Karpas-422 (cell line): Measurements from ENCODE around the gene TRIL. TPM values are rescaled to one million over a fixed set of nuclear protein-coding genes. Genes with fewer than 3 reads are reported as not detected.
A peak's percentile ranks its signal among the peaks of the same experiment; 100 is the strongest.

ENCODE experiments used
- DNase-seq: peaks from one replicate; pipeline ENCODE4 v3.0.0-alpha.2; 2015
- H2AFZ ChIP-seq: fragments of 200-600 bp; sonication (generic); 2 replicates; pipeline ENCODE4 v1.6.1; 2014; ENCODE audit warnings: antibody characterized with exemption, low read length, mixed read lengths
- H3K27ac ChIP-seq: fragments of 200-600 bp; sonication (generic); 2 replicates; pipeline ENCODE4 v1.5.1; 2014; ENCODE audit warnings: mild to moderate bottlenecking, low read length, moderate library complexity
- H3K27me3 ChIP-seq: fragments of 200-600 bp; sonication (generic); 2 replicates; pipeline ENCODE4 v1.6.1; 2014; ENCODE audit warnings: low read length, mixed read lengths
- H3K36me3 ChIP-seq: fragments of 200-600 bp; sonication (generic); 2 replicates; pipeline ENCODE4 v1.6.1; 2014; ENCODE audit warnings: low read length, mixed read lengths; ENCODE audit not compliant: insufficient read depth
- H3K4me1 ChIP-seq: fragments of 200-600 bp; sonication (generic); 2 replicates; pipeline ENCODE4 v1.6.1; 2014; ENCODE audit warnings: mild to moderate bottlenecking, low read length, mixed read lengths
- H3K4me2 ChIP-seq: fragments of 200-600 bp; sonication (generic); 2 replicates; pipeline ENCODE4 v1.6.1; 2014; ENCODE audit warnings: low read length, low read depth, mild to moderate bottlenecking; ENCODE audit not compliant: poor library complexity, severe bottlenecking
- H3K4me3 ChIP-seq: fragments of 200-600 bp; sonication (generic); 2 replicates; pipeline ENCODE4 v1.5.1; 2014; ENCODE audit warnings: mild to moderate bottlenecking, antibody characterized with exemption, low read length, mixed read lengths
- H3K79me2 ChIP-seq: fragments of 200-600 bp; sonication (generic); 2 replicates; pipeline ENCODE4 v1.6.1; 2014; ENCODE audit warnings: mild to moderate bottlenecking, low read length, mixed read lengths
- H3K9ac ChIP-seq: fragments of 200-600 bp; sonication (generic); 2 replicates; pipeline ENCODE4 v1.6.0; 2014; ENCODE audit warnings: low read length
- H3K9me2 ChIP-seq: fragments of 200-600 bp; sonication (generic), shearing (Covaris generic); replicated peaks from 2 replicates; pipeline ENCODE4 v1.6.0; 2014; ENCODE audit warnings: mild to moderate bottlenecking, low read length, moderate library complexity; ENCODE audit not compliant: insufficient read depth
- H3K9me3 ChIP-seq: fragments of 300-700, 200-600 bp; sonication (generic); 2 replicates; pipeline ENCODE4 v1.6.1; 2014; ENCODE audit warnings: low read length, mixed read lengths
- H4K20me1 ChIP-seq: fragments of 200-600 bp; sonication (generic); 2 replicates; pipeline ENCODE4 v1.6.1; 2014; ENCODE audit warnings: mild to moderate bottlenecking, antibody characterized with exemption, low read length, low read depth; ENCODE audit not compliant: insufficient read depth
- total RNA-seq: library from RNA; depleted of rRNA; stranded (reverse); fragments of >200 nt; shearing (Covaris generic); gene quantifications from 2 replicates; pipeline ENCODE4 v1.2.3, GENCODE V29; 2014; ENCODE audit warnings: low replicate concordance

The TRIL gene
- total RNA-seq, 1 experiment from 2014 or later = not detected

DNA sequence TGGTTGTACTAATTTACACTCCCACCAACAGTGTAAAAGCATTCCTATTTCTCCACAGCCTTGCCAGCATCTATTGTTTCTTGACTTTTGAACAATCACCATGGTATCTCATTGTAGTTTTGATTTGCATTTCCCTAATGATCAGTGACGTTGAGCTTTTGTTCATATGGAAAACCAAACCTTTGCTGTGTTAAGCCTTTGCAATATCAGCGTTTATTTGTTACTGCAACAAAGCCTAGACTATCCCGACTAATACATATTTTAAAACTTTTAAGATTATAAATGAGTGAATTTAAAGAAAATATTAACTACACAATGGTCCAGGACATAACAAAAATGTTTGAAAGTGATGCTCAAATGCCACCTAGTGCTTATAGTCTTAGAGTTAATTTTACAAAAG, 26.6 kb downstream of the TRIL start:
- no peak for DNase-seq
- Histone ChIP-seq H3K27me3 (no peaks in the 10 kb centered on the region), H4K20me1 (no peaks in the 10 kb centered on the region), H3K9me2 (no peaks in the 10 kb centered on the region), H3K27ac (no peak overlapping the region), H3K9me3 (no peaks in the 10 kb centered on the region), H3K4me2 (no peak overlapping the region), H2AFZ (no peak overlapping the region), H3K9ac (no peak overlapping the region), H3K36me3 (no peaks in the 10 kb centered on the region), H3K79me2 (no peaks in the 10 kb centered on the region), H3K4me1 (peaks cover 4% of the 10 kb centered on the region), H3K4me3 (no peak overlapping the region)

DNA sequence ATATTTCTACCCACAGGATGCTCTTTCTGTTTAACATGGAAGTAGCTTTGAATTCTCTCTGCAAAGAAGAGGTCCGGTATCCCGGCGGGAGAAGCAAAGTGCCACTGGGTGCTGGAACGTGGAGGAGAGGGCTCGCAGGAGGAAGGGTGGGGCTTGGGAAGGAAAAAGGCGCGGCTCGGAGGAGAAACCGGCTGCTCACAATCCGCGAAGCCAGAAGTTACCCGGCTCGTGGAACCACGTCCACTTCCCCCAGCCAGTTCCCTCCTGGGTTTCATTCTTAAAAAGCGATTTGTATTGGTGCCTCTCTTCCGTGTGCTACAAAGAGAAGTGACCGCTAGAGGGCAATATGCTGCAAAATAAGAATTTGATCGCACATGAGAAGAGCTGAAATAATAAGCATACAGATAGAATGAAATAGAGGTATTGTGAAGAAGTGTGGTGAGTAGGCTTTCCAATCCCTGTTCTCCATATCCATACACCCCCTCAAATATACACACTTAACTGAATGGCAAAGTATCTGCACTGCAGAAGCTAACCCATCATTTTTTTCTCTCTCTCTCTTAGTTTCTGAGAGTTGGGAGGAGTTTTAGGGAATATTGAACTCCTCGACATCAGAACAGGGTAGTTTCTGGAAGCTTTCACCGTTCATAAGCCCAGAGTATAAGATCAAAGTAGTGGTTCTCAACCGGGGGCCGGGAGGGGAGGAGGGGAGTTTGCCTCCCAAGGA, 31.1 kb downstream of the TRIL start:
- Histone ChIP-seq H3K27ac (no peak overlapping the region), H2AFZ (no peak overlapping the region), H3K9ac (peak overlapping the region; percentile 34; the same call in 1 of the 2 replicates), H3K4me3 (peak overlapping the region; percentile 50), H3K27me3 (no peaks in the 10 kb centered on the region), H3K4me2 (peak overlapping the region; percentile 70), H3K9me2 (no peaks in the 10 kb centered on the region), H3K9me3 (no peaks in the 10 kb centered on the region), H3K36me3 (no peaks in the 10 kb centered on the region), H4K20me1 (no peaks in the 10 kb centered on the region), H3K4me1 (peaks cover 6% of the 10 kb centered on the region), H3K79me2 (no peaks in the 10 kb centered on the region)
- peak; percentile 95 for DNase-seq

DNA sequence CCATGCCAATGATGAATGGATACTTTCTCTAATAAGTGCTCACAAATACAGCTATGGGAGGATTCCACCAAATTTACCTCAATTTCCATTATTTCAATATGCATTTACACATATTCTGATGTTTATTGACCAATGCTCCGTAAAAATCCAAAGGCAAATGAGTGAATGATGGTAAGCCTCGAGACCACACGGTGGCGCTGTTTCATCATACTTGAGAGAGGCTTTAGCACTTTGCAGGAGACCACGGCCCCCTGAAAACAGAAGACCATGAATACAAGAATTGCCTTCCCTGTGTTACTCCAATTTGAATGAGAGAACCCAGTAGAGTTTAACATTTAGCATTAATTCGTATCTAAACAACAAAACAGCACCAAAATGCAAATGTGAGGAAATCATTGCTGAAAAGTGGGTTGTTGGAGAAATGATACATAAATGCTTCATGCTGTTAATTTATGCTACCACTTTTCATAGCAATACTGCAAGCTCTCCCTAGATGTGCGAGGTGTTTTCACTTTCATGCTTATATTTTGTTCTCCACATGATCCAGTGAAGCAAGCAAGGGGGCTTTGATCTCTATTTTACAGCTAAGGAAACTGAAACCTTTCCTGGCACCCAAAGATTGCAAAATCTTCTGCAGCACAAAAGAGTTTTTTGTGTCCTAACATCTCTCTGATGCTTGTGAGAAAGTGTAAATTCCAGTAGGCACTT, 35.4 kb downstream of the TRIL start:
- Histone ChIP-seq H3K9me2 (no peaks in the 10 kb centered on the region), H3K4me1 (peaks cover 6% of the 10 kb centered on the region), H3K4me3 (no peak overlapping the region), H3K27me3 (no peaks in the 10 kb centered on the region), H3K27ac (no peak overlapping the region), H3K9ac (no peak overlapping the region), H4K20me1 (no peaks in the 10 kb centered on the region), H3K36me3 (no peaks in the 10 kb centered on the region), H3K79me2 (no peaks in the 10 kb centered on the region), H3K9me3 (no peaks in the 10 kb centered on the region), H3K4me2 (no peak overlapping the region), H2AFZ (no peak overlapping the region)
- peak; percentile 91 for DNase-seq

DNA sequence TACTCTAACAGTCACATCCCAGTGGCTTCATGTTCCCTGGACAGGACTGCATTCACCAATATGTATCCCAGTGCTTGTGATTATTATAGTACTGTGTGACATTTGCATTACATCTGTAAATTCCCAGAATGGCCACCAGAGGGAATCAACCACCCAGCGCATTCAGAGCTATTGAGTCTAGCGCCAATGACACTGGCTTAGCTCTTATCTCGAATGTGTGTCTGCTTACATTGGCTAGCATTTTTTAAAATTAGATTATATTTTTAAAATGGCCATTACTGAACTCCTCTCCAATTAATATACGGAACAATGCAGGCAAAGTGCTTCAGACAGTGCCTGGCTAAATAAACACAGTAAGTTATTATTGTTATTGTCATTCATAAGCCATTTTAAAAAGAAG, 36.3 kb downstream of the TRIL start:
- Histone ChIP-seq H3K4me2 (no peak overlapping the region), H3K36me3 (no peaks in the 10 kb centered on the region), H3K4me3 (no peak overlapping the region), H2AFZ (no peak overlapping the region), H4K20me1 (no peaks in the 10 kb centered on the region), H3K9ac (no peak overlapping the region), H3K79me2 (no peaks in the 10 kb centered on the region), H3K4me1 (peaks cover 5% of the 10 kb centered on the region), H3K9me3 (no peaks in the 10 kb centered on the region), H3K27ac (no peak overlapping the region), H3K9me2 (no peaks in the 10 kb centered on the region), H3K27me3 (no peaks in the 10 kb centered on the region)
- peak; percentile 80 for DNase-seq

DNA sequence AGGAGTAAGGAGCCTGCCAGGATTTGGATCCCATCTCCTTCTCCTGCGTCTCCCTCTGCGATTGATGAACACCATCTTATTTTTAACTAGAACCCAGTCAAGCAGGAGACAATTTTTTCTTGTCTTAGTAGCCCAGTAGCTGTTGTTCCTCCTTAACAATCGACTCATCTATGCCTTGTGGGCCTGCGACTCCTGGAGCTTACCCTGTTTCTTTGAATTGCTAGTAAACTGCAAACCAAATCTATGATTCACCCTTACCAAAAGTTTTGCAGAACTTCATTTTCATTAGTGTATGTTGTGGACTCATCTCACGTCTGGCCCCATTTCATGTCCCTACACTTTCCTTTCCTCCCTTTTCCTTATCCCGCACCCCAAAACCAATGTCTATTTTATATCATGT, 37.7 kb downstream of the TRIL start:
- no peak overlapping the region for H3K27ac ChIP-seq
- no peaks in the 10 kb centered on the region for H3K4me1 ChIP-seq
- no peaks in the 10 kb centered on the region for H3K9me2 ChIP-seq
- H3K36me3 ChIP-seq = no peaks in the 10 kb centered on the region
- no peaks in the 10 kb centered on the region for H3K27me3 ChIP-seq
- no peaks in the 10 kb centered on the region for H3K9me3 ChIP-seq
- no peaks in the 10 kb centered on the region for H4K20me1 ChIP-seq
- H3K9ac ChIP-seq = no peak overlapping the region
- no peak overlapping the region for H2AFZ ChIP-seq
- no peaks in the 10 kb centered on the region for H3K79me2 ChIP-seq
- no peak overlapping the region for H3K4me3 ChIP-seq
- no peak overlapping the region for H3K4me2 ChIP-seq
- DNase-seq = no peak

DNA sequence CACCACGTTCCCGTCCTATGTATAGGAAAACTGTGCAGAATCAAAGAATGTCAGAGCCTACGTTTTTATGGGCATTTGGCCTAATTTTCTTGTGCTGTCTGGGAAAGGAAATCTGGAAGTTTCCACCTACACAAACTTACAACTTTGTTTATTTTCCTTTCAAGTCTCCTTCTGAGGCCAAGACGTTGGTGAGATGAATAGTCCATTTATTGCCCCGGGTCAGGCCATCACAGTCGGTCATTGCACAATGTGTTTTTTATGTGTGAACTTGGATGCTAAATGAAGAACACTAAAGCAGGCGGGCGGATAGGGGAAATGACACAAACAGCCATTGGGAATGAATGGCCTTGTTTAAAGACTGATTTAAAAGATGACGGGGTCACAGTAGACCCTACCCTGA, 38.6 kb downstream of the TRIL start:
- Histone ChIP-seq H3K4me2 (no peak overlapping the region), H3K36me3 (no peaks in the 10 kb centered on the region), H3K27ac (no peak overlapping the region), H3K27me3 (no peaks in the 10 kb centered on the region), H3K4me3 (no peak overlapping the region), H3K9ac (no peak overlapping the region), H3K4me1 (no peaks in the 10 kb centered on the region), H2AFZ (no peak overlapping the region), H3K9me2 (no peaks in the 10 kb centered on the region), H4K20me1 (no peaks in the 10 kb centered on the region), H3K79me2 (no peaks in the 10 kb centered on the region), H3K9me3 (no peaks in the 10 kb centered on the region)
- DNase-seq = no peak

DNA sequence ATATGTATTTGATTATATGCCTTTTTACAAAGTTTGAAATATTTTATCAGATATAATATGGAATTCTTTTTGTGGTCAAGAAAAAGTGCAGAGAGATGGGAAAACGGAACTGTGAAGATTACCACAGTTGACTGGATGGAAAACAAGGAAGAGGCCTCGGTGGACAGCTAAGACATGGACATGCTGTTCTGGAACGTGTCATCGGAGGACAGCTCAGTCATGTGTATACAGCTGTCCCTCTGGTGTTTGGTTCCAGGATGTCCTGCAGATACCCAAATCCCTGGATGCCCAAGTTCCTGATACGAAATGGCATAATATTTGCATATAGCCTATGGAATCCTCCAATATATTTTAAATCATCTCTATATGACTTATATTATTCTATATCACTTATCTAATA, 49.4 kb downstream of the TRIL start:
- H3K27me3 ChIP-seq = no peaks in the 10 kb centered on the region
- no peaks in the 10 kb centered on the region for H3K9me2 ChIP-seq
- H3K4me2 ChIP-seq = no peak overlapping the region
- H4K20me1 ChIP-seq = no peaks in the 10 kb centered on the region
- no peaks in the 10 kb centered on the region for H3K4me1 ChIP-seq
- no peak overlapping the region for H2AFZ ChIP-seq
- H3K36me3 ChIP-seq = no peaks in the 10 kb centered on the region
- no peak overlapping the region for H3K9ac ChIP-seq
- H3K9me3 ChIP-seq = no peaks in the 10 kb centered on the region
- H3K4me3 ChIP-seq = no peak overlapping the region
- H3K79me2 ChIP-seq = no peaks in the 10 kb centered on the region
- DNase-seq = no peak
- no peak overlapping the region for H3K27ac ChIP-seq

DNA sequence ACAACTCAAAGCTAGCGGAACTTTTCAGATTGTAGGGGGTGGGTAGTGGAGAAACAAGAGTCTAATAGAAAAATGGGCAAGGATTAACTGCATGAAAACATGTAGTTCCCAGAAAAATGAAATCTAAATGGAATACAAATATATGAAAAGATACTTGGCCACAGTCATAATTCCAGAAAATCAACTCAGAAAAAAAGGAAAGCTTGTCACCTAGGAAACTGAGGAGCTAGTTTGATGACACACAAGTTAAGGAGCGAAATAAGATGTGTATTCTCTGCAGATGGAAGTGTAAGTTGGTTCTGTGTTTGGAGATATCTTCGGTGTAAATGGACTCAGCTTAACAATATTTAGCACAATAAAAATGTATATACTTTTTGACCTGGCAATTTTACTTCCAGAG, 52.7 kb downstream of the TRIL start:
- no peak overlapping the region for H2AFZ ChIP-seq
- H3K4me2 ChIP-seq = no peak overlapping the region
- H4K20me1 ChIP-seq = no peaks in the 10 kb centered on the region
- H3K9me2 ChIP-seq = no peaks in the 10 kb centered on the region
- H3K36me3 ChIP-seq = no peaks in the 10 kb centered on the region
- no peak overlapping the region for H3K4me3 ChIP-seq
- no peaks in the 10 kb centered on the region for H3K9me3 ChIP-seq
- H3K9ac ChIP-seq = no peak overlapping the region
- no peak overlapping the region for H3K27ac ChIP-seq
- no peaks in the 10 kb centered on the region for H3K79me2 ChIP-seq
- H3K27me3 ChIP-seq = no peaks in the 10 kb centered on the region
- no peaks in the 10 kb centered on the region for H3K4me1 ChIP-seq
- no peak for DNase-seq
